ENCODE measurements around the gene MAP3K14. TPM values are rescaled to one million over a fixed set of nuclear protein-coding genes. Genes with fewer than 3 reads are reported as not detected.
A peak's percentile ranks its signal among the peaks of the same experiment; 100 is the strongest.

The MAP3K14 gene
- total and polyA plus RNA-seq, 9 donors, result 2.4 to 19.8 (median 10.7) TPM

DNA sequence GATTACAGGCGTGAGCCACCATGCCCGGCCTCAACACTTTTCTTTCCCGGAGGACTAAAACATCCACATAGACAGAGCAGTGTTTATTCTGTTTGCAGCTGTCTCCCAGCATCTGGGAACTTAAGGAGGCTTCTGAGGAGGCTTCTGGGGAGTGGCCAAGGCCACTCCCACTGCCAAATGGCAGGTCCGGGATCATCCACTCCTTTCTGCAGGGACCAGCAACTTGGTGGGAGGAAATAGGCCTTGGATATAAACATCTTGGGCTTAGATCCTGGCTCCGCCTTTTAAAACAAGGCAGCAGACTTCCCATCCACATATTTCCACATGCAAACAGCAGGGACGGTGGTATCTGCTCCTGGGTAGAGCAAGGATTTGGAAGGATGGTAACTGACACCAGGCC is 40.8 kb downstream of the MAP3K14 start:
- TF ChIP-seq POLR2A (IDR thresholded peaks at IDR 0.05), result no peak
- TF ChIP-seq EP300 (IDR thresholded peaks at IDR 0.05), result no peak
- TF ChIP-seq, protein P1, sequence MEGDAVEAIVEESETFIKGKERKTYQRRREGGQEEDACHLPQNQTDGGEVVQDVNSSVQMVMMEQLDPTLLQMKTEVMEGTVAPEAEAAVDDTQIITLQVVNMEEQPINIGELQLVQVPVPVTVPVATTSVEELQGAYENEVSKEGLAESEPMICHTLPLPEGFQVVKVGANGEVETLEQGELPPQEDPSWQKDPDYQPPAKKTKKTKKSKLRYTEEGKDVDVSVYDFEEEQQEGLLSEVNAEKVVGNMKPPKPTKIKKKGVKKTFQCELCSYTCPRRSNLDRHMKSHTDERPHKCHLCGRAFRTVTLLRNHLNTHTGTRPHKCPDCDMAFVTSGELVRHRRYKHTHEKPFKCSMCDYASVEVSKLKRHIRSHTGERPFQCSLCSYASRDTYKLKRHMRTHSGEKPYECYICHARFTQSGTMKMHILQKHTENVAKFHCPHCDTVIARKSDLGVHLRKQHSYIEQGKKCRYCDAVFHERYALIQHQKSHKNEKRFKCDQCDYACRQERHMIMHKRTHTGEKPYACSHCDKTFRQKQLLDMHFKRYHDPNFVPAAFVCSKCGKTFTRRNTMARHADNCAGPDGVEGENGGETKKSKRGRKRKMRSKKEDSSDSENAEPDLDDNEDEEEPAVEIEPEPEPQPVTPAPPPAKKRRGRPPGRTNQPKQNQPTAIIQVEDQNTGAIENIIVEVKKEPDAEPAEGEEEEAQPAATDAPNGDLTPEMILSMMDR (IDR thresholded peaks at IDR 0.05), result no peak

DNA sequence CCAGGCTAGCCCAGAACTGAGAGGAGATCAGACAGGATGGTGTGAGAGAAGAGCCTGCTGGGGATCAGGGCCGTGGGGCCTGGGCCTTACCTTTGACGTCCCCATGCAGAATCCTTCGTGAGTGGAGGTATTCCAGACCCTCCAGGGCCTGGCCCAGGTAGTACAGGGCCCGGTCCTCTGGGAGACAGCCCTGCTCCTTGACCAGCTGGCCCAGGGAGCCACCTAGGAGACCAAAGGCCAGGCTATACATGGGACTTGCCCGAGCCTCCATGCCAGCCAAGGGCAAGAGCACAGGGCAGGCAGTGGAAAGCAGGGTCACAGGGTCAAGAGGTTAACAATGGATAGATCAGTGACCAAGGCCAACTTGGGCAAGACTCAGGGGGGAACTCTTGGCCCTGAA is 42.8 kb downstream of the MAP3K14 start:
- Histone ChIP-seq H3K27me3 (no peaks in the 10 kb centered on the region), H3K9me3 (no peaks in the 10 kb centered on the region), H3K27ac (no peak overlapping the region), H3K4me1 (ENCODE audit: insufficient read depth) (peaks cover 10% of the 10 kb centered on the region), H3K36me3 (peaks cover 1% of the 10 kb centered on the region), H3K4me3 (no peak overlapping the region)
- intact Hi-C loops (cut with DNase I), result loop anchor here in 2 of 4 donors (10.0 kb wide), 2 partner anchors 49 to 111 kb away; partner anchors contain the start of gene FMNL1 (in 1 of the 2)
- no peak for DNase-seq
- TF ChIP-seq POLR2A (IDR thresholded peaks at IDR 0.05) (no peak), EP300 (IDR thresholded peaks at IDR 0.05) (no peak)
- TF ChIP-seq, protein P1 (IDR thresholded peaks at IDR 0.05), result no peak
- WGBS, 3 donors, result 80 to 94% (median 89%) methylated on average over 5 of the region's 5 CpGs

More for the DNA sequence above, 40.8 kb downstream of the MAP3K14 start:
- Histone ChIP-seq H3K4me3 (no peak overlapping the region), H3K9me3 (no peaks in the 10 kb centered on the region), H3K27me3 (no peaks in the 10 kb centered on the region), H3K27ac (no peak overlapping the region), H3K36me3 (no peaks in the 10 kb centered on the region), H3K4me1 (ENCODE audit: insufficient read depth) (peaks cover 10% of the 10 kb centered on the region)
- WGBS, 3 donors, result 21 to 32% (median 24%) methylated on average over 6 of the region's 6 CpGs
- intact Hi-C loops (cut with DNase I), result loop anchor here (2.0 to 10.0 kb wide), 5 partner anchors 41 to 111 kb away; partner anchors contain the start of genes FMNL1 (in 1 of the 4) and MAP3K14 (in 1 of the 4)
- DNase-seq, result peak in 1 of 5 donors; percentile 64

DNA sequence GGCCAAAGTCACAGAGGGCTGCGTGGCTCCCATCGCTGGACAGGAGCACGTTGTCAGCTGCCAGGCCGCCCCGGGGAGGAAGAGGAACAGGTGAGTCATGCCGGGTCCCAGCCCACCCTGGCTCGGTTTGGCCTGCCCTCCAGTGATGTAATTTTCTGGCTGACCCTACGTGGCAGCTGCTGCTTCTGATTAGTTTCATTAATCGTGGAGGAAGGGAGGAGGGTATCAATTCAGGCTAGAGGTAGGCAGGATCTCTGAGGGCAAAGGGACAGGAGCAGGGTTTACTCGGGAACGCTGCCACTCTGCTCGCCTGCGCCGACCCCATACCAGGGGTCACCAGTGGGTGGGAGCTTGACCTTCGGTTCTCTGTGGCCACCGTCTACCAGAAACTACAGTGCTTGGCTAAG is 43.3 kb downstream of the MAP3K14 start:
- Histone ChIP-seq H3K27me3 (no peaks in the 10 kb centered on the region), H3K9me3 (no peaks in the 10 kb centered on the region), H3K36me3 (peaks cover 3% of the 10 kb centered on the region), H3K27ac (no peak overlapping the region), H3K4me1 (ENCODE audit: insufficient read depth) (peaks cover 9% of the 10 kb centered on the region), H3K4me3 (no peak overlapping the region)
- intact Hi-C loops (cut with DNase I), result loop anchor here in 2 of 4 donors (10.0 kb wide), 2 partner anchors 49 to 111 kb away; partner anchors contain the start of gene FMNL1 (in 1 of the 2)
- DNase-seq, result no peak
- WGBS, 3 donors, result 73 to 79% (median 77%) methylated on average over 15 to 16 of the region's 16 CpGs
- no peak for TF ChIP-seq EP300 (IDR thresholded peaks at IDR 0.05)
- TF ChIP-seq, protein P1 (IDR thresholded peaks at IDR 0.05), result no peak
- no peak for TF ChIP-seq POLR2A (IDR thresholded peaks at IDR 0.05)

DNA sequence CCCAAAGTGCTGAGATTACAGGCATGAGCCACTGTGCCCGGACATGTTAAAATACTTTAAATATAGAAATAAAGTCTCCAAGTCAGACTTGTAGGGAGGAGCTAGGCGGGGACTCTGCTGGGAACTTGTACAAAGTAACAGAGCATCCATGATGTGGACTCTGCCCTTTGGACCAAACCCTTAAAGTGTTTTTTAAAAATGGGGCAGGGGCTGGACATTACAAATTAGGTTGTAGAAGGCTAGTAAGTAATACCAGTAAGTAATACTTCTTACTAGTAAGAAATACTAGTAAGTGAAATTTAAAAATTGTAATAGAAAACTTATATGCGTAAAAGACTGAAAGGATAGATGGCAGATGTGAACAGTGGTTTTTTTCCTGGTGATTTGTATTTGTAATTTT is 45.2 kb downstream of the MAP3K14 start:
- TF ChIP-seq, protein P1 (IDR thresholded peaks at IDR 0.05), result no peak
- no peak for TF ChIP-seq POLR2A (IDR thresholded peaks at IDR 0.05)
- TF ChIP-seq EP300 (IDR thresholded peaks at IDR 0.05), result no peak
- intact Hi-C loops (cut with DNase I), result loop anchor here in 2 of 4 donors (10.0 kb wide), 2 partner anchors 47 to 113 kb away; partner anchors contain the start of gene FMNL1 (in 1 of the 2)
- WGBS, 3 donors, result 94 to 97% (median 95%) methylated on average over 3 of the region's 3 CpGs
- H3K4me3 ChIP-seq, result no peak overlapping the region
- H3K36me3 ChIP-seq, result peaks cover 3% of the 10 kb centered on the region
- no peak for DNase-seq
- no peaks in the 10 kb centered on the region for H3K27me3 ChIP-seq
- no peak overlapping the region for H3K27ac ChIP-seq
- H3K4me1 ChIP-seq (ENCODE audit: insufficient read depth), result no peaks in the 10 kb centered on the region
- H3K9me3 ChIP-seq, result no peaks in the 10 kb centered on the region

All from ovary (tissue), 9 donors.